ENCODE data around the gene PHLDA2.

The PHLDA2 gene

GRCh38 chr11:2963112-2963754 is 34.0 kb upstream of the PHLDA2 start:
- Histone ChIP-seq H2AFZ (no peak overlapping the region), H3K36me3 (ENCODE audit: control insufficient read depth, insufficient read depth, low read length) (no peaks in the 10 kb centered on the region), H3K27me3 (ENCODE audit: control insufficient read depth, insufficient read depth, low read length) (no peaks in the 10 kb centered on the region), H3K27ac (no peak overlapping the region), H3K9me3 (ENCODE audit: control insufficient read depth, low read length) (no peaks in the 10 kb centered on the region), H3K79me2 (peaks cover 27% of the 10 kb centered on the region), H3K4me1 (no peaks in the 10 kb centered on the region), H3K4me2 (ENCODE audit: low read length) (no peak overlapping the region), H3K4me3 (ENCODE audit: low read depth, low read length) (no peak overlapping the region), H3K9ac (no peak overlapping the region)
- TF ChIP-seq CTCF (IDR thresholded peaks at IDR 0.05): no peak

GRCh38 chr11:2961080-2961479 is 31.9 kb upstream of the PHLDA2 start:
- no peak for TF ChIP-seq CTCF (IDR thresholded peaks at IDR 0.05)
- Histone ChIP-seq H3K27ac (no peak overlapping the region), H3K4me2 (ENCODE audit: low read length) (no peak overlapping the region), H3K79me2 (peaks cover 20% of the 10 kb centered on the region), H3K9me3 (ENCODE audit: control insufficient read depth, low read length) (no peaks in the 10 kb centered on the region), H3K36me3 (ENCODE audit: control insufficient read depth, insufficient read depth, low read length) (no peaks in the 10 kb centered on the region), H3K9ac (no peak overlapping the region), H3K27me3 (ENCODE audit: control insufficient read depth, insufficient read depth, low read length) (no peaks in the 10 kb centered on the region), H2AFZ (no peak overlapping the region), H3K4me3 (ENCODE audit: low read depth, low read length) (no peak overlapping the region), H3K4me1 (no peaks in the 10 kb centered on the region)

DNA sequence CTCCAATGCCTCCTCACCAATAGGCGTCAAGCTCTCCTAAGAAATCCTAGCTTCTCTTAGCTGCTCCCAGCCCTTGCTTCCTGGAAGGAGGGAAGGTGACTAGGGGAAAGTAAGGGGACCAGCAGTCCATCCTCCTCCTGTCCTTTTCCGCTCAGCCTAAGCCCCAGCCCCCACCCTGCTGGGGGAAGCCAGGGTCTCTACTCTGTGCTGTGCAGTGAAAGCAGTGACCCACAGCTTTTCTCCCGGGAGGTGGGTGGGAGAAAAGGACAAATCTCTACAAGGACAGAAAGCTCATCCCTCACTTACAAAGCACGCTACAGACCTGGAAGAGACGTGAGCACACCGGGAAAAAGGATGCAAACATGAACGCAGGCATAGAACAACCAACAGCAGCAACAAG is 30.9 kb upstream of the PHLDA2 start:
- no peak overlapping the region for H3K4me2 ChIP-seq (ENCODE audit: low read length)
- no peaks in the 10 kb centered on the region for H3K4me1 ChIP-seq
- no peak overlapping the region for H3K9ac ChIP-seq
- no peaks in the 10 kb centered on the region for H3K27me3 ChIP-seq (ENCODE audit: control insufficient read depth, insufficient read depth, low read length)
- H3K36me3 ChIP-seq (ENCODE audit: control insufficient read depth, insufficient read depth, low read length): no peaks in the 10 kb centered on the region
- peaks cover 14% of the 10 kb centered on the region for H3K79me2 ChIP-seq
- H3K9me3 ChIP-seq (ENCODE audit: control insufficient read depth, low read length): no peaks in the 10 kb centered on the region
- no peak overlapping the region for H3K4me3 ChIP-seq (ENCODE audit: low read depth, low read length)
- no peak overlapping the region for H2AFZ ChIP-seq
- no peak for TF ChIP-seq CTCF (IDR thresholded peaks at IDR 0.05)
- H3K27ac ChIP-seq: no peak overlapping the region

DNA sequence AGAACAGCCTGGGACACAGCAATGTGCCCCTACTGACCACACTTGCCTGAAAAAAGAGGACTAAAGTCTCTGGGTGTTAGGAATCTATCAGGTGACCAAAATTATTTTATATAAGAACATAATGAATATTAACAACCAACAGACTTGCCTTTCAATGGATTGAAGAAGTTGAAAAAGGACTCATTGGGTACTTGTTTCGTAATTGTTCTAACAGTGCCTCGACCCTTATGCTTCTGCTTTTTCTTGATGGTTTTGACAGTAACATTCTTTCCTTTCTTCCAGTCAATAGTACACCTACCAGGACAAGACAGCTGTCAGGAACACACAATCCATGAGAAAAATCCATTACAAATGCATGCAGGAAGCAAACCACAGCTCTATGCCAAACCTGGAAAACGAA is 29.0 kb upstream of the PHLDA2 start:
- no peak overlapping the region for H3K27ac ChIP-seq
- TF ChIP-seq CTCF (IDR thresholded peaks at IDR 0.05): no peak
- no peak overlapping the region for H2AFZ ChIP-seq
- H3K9me3 ChIP-seq (ENCODE audit: control insufficient read depth, low read length): no peaks in the 10 kb centered on the region
- H3K4me2 ChIP-seq (ENCODE audit: low read length): no peak overlapping the region
- no peaks in the 10 kb centered on the region for H3K4me1 ChIP-seq
- H3K9ac ChIP-seq: no peak overlapping the region
- H3K36me3 ChIP-seq (ENCODE audit: control insufficient read depth, insufficient read depth, low read length): no peaks in the 10 kb centered on the region
- H3K4me3 ChIP-seq (ENCODE audit: low read depth, low read length): no peak overlapping the region
- H3K79me2 ChIP-seq: peaks cover 9% of the 10 kb centered on the region
- H3K27me3 ChIP-seq (ENCODE audit: control insufficient read depth, insufficient read depth, low read length): no peaks in the 10 kb centered on the region

- no peaks in the 10 kb centered on the region for H3K4me1 ChIP-seq
- no peak overlapping the region for H3K4me3 ChIP-seq (ENCODE audit: low read depth, low read length)
- H3K9ac ChIP-seq: no peak overlapping the region
- H2AFZ ChIP-seq: no peak overlapping the region
- no peaks in the 10 kb centered on the region for H3K9me3 ChIP-seq (ENCODE audit: control insufficient read depth, low read length)
- no peak overlapping the region for H3K4me2 ChIP-seq (ENCODE audit: low read length)
- TF ChIP-seq CTCF (IDR thresholded peaks at IDR 0.05): no peak
- no peaks in the 10 kb centered on the region for H3K27me3 ChIP-seq (ENCODE audit: control insufficient read depth, insufficient read depth, low read length)
- peaks cover 9% of the 10 kb centered on the region for H3K79me2 ChIP-seq
- no peaks in the 10 kb centered on the region for H3K36me3 ChIP-seq (ENCODE audit: control insufficient read depth, insufficient read depth, low read length)
- H3K27ac ChIP-seq: no peak overlapping the region
Measured at GRCh38 chr11:2955906-2956476, 26.8 kb upstream of the PHLDA2 start.

Data from parathyroid adenoma (tissue), 2 donors.